GM15510 (cell line): ENCODE results near the gene SUN2.

Experiments
- POLR2A ChIP-seq: IDR thresholded peaks from 3 replicates; pipeline ENCODE4 v1.6.1; 2011; ENCODE audit warnings: borderline replicate concordance; ENCODE audit not compliant: insufficient read length; ENCODE audit errors: extremely low read depth

SUN2 gene

GRCh38 chr22:38750104-38750503 is 5.7 kb downstream of the SUN2 start:
- no peak for TF ChIP-seq POLR2A

GRCh38 chr22:38748487-38749136 is 7.2 kb downstream of the SUN2 start:
- no peak for TF ChIP-seq POLR2A

GRCh38 chr22:38745676-38746460 is 9.9 kb downstream of the SUN2 start:
- TF ChIP-seq POLR2A, result no peak

- TF ChIP-seq POLR2A, result no peak
These were observed 10.8 kb downstream of the SUN2 start for GRCh38 chr22:38744981-38745380.

GRCh38 chr22:38742176-38742942 is 13.4 kb downstream of the SUN2 start:
- peak; percentile 19 for TF ChIP-seq POLR2A

GRCh38 chr22:38741576-38741975 is 14.2 kb downstream of the SUN2 start:
- no peak for TF ChIP-seq POLR2A

- TF ChIP-seq POLR2A, result no peak
These were observed 14.6 kb downstream of the SUN2 start for GRCh38 chr22:38741166-38741565.

GRCh38 chr22:38740754-38741153 is 15.0 kb downstream of the SUN2 start:
- TF ChIP-seq POLR2A, result no peak

GRCh38 chr22:38740116-38740723 is 15.6 kb downstream of the SUN2 start:
- TF ChIP-seq POLR2A, result no peak

GRCh38 chr22:38739300-38740055 is 16.3 kb downstream of the SUN2 start:
- TF ChIP-seq POLR2A, result peak; percentile 9

GRCh38 chr22:38738475-38739070 is 17.2 kb downstream of the SUN2 start:
- peak; percentile 1 for TF ChIP-seq POLR2A

GRCh38 chr22:38737302-38738060 is 18.3 kb downstream of the SUN2 start:
- peak; percentile 16 for TF ChIP-seq POLR2A

- TF ChIP-seq POLR2A, result peak; percentile 6
These were observed 19.6 kb downstream of the SUN2 start for GRCh38 chr22:38736257-38736570.
